MG63 (cell line): Measurements from ENCODE around the gene PTCD3. TPM values are rescaled to one million over a fixed set of nuclear protein-coding genes. Genes with fewer than 3 reads are reported as not detected.

ENCODE experiments used
- DNase-seq: peaks from one replicate; pipeline ENCODE4 v3.0.0-alpha.2; 2020
- H3K27me3 ChIP-seq: fragments of 250-450 bp; sonication (Bioruptor Pico); 2 replicates; pipeline ENCODE4 v1.5.1; 2020; ENCODE audit warnings: mild to moderate bottlenecking, moderate library complexity
- H3K36me3 ChIP-seq: fragments of 250-450 bp; sonication (Bioruptor Pico); 2 replicates; pipeline ENCODE4 v1.5.1; 2020; ENCODE audit warnings: mild to moderate bottlenecking, moderate library complexity
- H3K4me3 ChIP-seq: fragments of 250-450 bp; sonication (Bioruptor Pico); 2 replicates; pipeline ENCODE4 v1.5.1; 2020; ENCODE audit warnings: mild to moderate bottlenecking, moderate library complexity
- H3K9me3 ChIP-seq: fragments of 250-450 bp; sonication (Bioruptor Pico); 2 replicates; pipeline ENCODE4 v1.5.1; 2020; ENCODE audit warnings: mild to moderate bottlenecking, moderate library complexity
- total RNA-seq: library from RNA; depleted of rRNA; stranded (reverse); fragments of >200 nt; shearing (Covaris generic); gene quantifications from 2 replicates; pipeline ENCODE4 v1.2.3, GENCODE V29; 2014; ENCODE audit warnings: low replicate concordance; rRNA removed

Gene PTCD3
- 50.6 and 78.4 TPM in 2 replicates for total RNA-seq

- H3K4me3 ChIP-seq, result peak within 1 kb of the TSS; percentile 86
- peaks cover 70% of the 10 kb centered on the region for H3K36me3 ChIP-seq
- peak; percentile 96 for DNase-seq
- no peaks in the 10 kb centered on the region for H3K27me3 ChIP-seq
- H3K9me3 ChIP-seq, result no peaks in the 10 kb centered on the region
Measured at GRCh38 chr2:86105969-86106945, at the start of gene PTCD3. Gene PTCD3, plus strand, starts transcription at chr2:86106235. Its CDS starts 13 bp downstream, at chr2:86106248.

- H3K4me3 ChIP-seq, result no peak overlapping the region
- no peaks in the 10 kb centered on the region for H3K27me3 ChIP-seq
- no peaks in the 10 kb centered on the region for H3K9me3 ChIP-seq
- peaks cover 59% of the 10 kb centered on the region for H3K36me3 ChIP-seq
- DNase-seq, result no peak
Measured at GRCh38 chr2:86056590-86057331, 49.3 kb upstream of the PTCD3 start.

GRCh38 chr2:86062043-86062442 is 44.0 kb upstream of the PTCD3 start:
- no peak for DNase-seq
- Histone ChIP-seq H3K27me3 (no peaks in the 10 kb centered on the region), H3K36me3 (peaks cover 74% of the 10 kb centered on the region)

GRCh38 chr2:86064006-86064405 is 42.0 kb upstream of the PTCD3 start:
- Histone ChIP-seq H3K36me3 (peaks cover 87% of the 10 kb centered on the region), H3K27me3 (no peaks in the 10 kb centered on the region), H3K4me3 (no peak overlapping the region), H3K9me3 (peaks cover 10% of the 10 kb centered on the region)
- no peak for DNase-seq

More at GRCh38 chr2:86062043-86062442, 44.0 kb upstream of the PTCD3 start:
- Histone ChIP-seq H3K9me3 (peaks cover 10% of the 10 kb centered on the region), H3K4me3 (no peak overlapping the region)

- Histone ChIP-seq H3K4me3 (no peak overlapping the region), H3K9me3 (peaks cover 10% of the 10 kb centered on the region), H3K27me3 (no peaks in the 10 kb centered on the region), H3K36me3 (peaks cover 97% of the 10 kb centered on the region)
- no peak for DNase-seq
Measured at GRCh38 chr2:86065512-86065911, 40.5 kb upstream of the PTCD3 start.

- H3K4me3 ChIP-seq, result no peak overlapping the region
- H3K9me3 ChIP-seq, result peaks cover 10% of the 10 kb centered on the region
- H3K36me3 ChIP-seq, result peaks cover 95% of the 10 kb centered on the region
- no peak for DNase-seq
- no peaks in the 10 kb centered on the region for H3K27me3 ChIP-seq
Measured at GRCh38 chr2:86066007-86066578, 39.9 kb upstream of the PTCD3 start.

GRCh38 chr2:86066915-86067314 is 39.1 kb upstream of the PTCD3 start:
- H3K36me3 ChIP-seq, result peaks cover 95% of the 10 kb centered on the region
- H3K4me3 ChIP-seq, result no peak overlapping the region
- no peak for DNase-seq
- no peaks in the 10 kb centered on the region for H3K27me3 ChIP-seq
- peaks cover 10% of the 10 kb centered on the region for H3K9me3 ChIP-seq

GRCh38 chr2:86068136-86068588 is 37.9 kb upstream of the PTCD3 start:
- DNase-seq, result no peak
- Histone ChIP-seq H3K9me3 (peaks cover 6% of the 10 kb centered on the region; the same call in 1 of the 2 replicates), H3K4me3 (no peak overlapping the region), H3K36me3 (peaks cover 86% of the 10 kb centered on the region), H3K27me3 (no peaks in the 10 kb centered on the region)

- no peaks in the 10 kb centered on the region for H3K27me3 ChIP-seq
- no peak overlapping the region for H3K4me3 ChIP-seq
- DNase-seq, result no peak
- H3K9me3 ChIP-seq, result peaks cover 2% of the 10 kb centered on the region; the same call in 1 of the 2 replicates
- peaks cover 86% of the 10 kb centered on the region for H3K36me3 ChIP-seq
Measured at GRCh38 chr2:86068648-86069047, 37.4 kb upstream of the PTCD3 start.

GRCh38 chr2:86069091-86069685 is 36.8 kb upstream of the PTCD3 start:
- H3K4me3 ChIP-seq, result no peak overlapping the region
- H3K27me3 ChIP-seq, result no peaks in the 10 kb centered on the region
- peaks cover 86% of the 10 kb centered on the region for H3K36me3 ChIP-seq
- H3K9me3 ChIP-seq, result no peaks in the 10 kb centered on the region; the same call in 1 of the 2 replicates
- no peak for DNase-seq

GRCh38 chr2:86069783-86070339 is 36.2 kb upstream of the PTCD3 start:
- DNase-seq, result no peak
- Histone ChIP-seq H3K9me3 (no peaks in the 10 kb centered on the region), H3K36me3 (peaks cover 86% of the 10 kb centered on the region), H3K4me3 (no peak overlapping the region), H3K27me3 (no peaks in the 10 kb centered on the region)

GRCh38 chr2:86070868-86071267 is 35.2 kb upstream of the PTCD3 start:
- no peaks in the 10 kb centered on the region for H3K27me3 ChIP-seq
- DNase-seq, result no peak
- H3K4me3 ChIP-seq, result no peak overlapping the region
- H3K36me3 ChIP-seq, result peaks cover 83% of the 10 kb centered on the region
- H3K9me3 ChIP-seq, result no peaks in the 10 kb centered on the region

- Histone ChIP-seq H3K36me3 (peaks cover 83% of the 10 kb centered on the region), H3K9me3 (no peaks in the 10 kb centered on the region)
- peak; percentile 97 for DNase-seq
Measured at GRCh38 chr2:86072271-86072858, 33.7 kb upstream of the PTCD3 start.

GRCh38 chr2:86073225-86073624 is 32.8 kb upstream of the PTCD3 start:
- H3K27me3 ChIP-seq, result no peaks in the 10 kb centered on the region
- no peak overlapping the region for H3K4me3 ChIP-seq
- H3K36me3 ChIP-seq, result peaks cover 84% of the 10 kb centered on the region
- H3K9me3 ChIP-seq, result no peaks in the 10 kb centered on the region
- DNase-seq, result no peak

More at GRCh38 chr2:86072271-86072858, 33.7 kb upstream of the PTCD3 start:
- Histone ChIP-seq H3K4me3 (no peak overlapping the region), H3K27me3 (no peaks in the 10 kb centered on the region)

GRCh38 chr2:86074256-86074655 is 31.8 kb upstream of the PTCD3 start:
- no peak for DNase-seq
- no peak overlapping the region for H3K4me3 ChIP-seq
- no peaks in the 10 kb centered on the region for H3K9me3 ChIP-seq
- peaks cover 83% of the 10 kb centered on the region for H3K36me3 ChIP-seq
- H3K27me3 ChIP-seq, result no peaks in the 10 kb centered on the region

GRCh38 chr2:86074811-86075210 is 31.2 kb upstream of the PTCD3 start:
- DNase-seq, result no peak
- H3K27me3 ChIP-seq, result no peaks in the 10 kb centered on the region
- H3K36me3 ChIP-seq, result peaks cover 83% of the 10 kb centered on the region
- H3K4me3 ChIP-seq, result no peak overlapping the region
- no peaks in the 10 kb centered on the region for H3K9me3 ChIP-seq
